LNCAP (cell line): ENCODE measurements around the gene MGMT.

ENCODE experiments used
- TF ChIP-seq, protein P1 (sequence below): fragments of 450-650 bp; IDR thresholded peaks from 2 replicates; pipeline ENCODE4 v1.5.1; 2017; ENCODE audit warnings: mild to moderate bottlenecking

Gene MGMT

DNA sequence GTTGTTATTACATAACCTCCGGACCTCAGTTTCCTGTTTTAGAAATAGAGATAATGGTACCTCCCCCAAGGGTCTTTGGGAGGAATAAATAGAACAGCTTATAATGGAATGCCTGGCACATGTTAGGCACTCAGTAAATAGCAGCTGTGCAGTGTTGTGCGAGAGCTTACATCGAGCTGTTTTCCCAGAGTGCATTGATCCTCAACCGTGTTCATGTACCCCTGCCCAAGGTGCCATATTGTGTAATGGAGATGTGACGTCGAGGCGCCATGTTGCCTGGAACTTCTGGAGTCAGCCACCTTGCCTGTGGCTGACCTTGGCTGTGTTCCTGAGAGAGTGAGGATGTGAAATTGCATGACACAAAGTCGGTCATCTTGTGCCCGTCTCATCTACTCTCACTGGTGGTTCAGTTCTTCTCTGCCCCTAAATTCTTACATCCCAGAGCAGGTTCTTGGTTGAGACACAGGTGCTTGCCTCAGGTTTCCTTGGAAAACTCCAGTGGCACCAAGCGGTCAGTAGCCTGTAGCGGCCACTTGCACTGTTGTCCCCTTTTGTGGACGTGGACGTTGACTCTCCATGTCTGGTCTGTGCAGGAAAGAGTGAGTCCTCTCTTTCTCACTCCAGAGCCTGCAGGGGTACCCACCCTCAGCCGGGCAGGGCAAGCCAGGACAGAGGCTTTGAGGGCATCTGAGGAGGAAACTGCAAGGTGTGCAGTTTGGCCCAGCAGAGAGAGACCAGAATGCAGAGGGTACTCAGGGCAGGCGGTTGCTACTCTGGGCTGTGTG is 230.6 kb downstream of the MGMT start:
- TF ChIP-seq, protein P1, sequence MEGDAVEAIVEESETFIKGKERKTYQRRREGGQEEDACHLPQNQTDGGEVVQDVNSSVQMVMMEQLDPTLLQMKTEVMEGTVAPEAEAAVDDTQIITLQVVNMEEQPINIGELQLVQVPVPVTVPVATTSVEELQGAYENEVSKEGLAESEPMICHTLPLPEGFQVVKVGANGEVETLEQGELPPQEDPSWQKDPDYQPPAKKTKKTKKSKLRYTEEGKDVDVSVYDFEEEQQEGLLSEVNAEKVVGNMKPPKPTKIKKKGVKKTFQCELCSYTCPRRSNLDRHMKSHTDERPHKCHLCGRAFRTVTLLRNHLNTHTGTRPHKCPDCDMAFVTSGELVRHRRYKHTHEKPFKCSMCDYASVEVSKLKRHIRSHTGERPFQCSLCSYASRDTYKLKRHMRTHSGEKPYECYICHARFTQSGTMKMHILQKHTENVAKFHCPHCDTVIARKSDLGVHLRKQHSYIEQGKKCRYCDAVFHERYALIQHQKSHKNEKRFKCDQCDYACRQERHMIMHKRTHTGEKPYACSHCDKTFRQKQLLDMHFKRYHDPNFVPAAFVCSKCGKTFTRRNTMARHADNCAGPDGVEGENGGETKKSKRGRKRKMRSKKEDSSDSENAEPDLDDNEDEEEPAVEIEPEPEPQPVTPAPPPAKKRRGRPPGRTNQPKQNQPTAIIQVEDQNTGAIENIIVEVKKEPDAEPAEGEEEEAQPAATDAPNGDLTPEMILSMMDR, result no peak

- TF ChIP-seq, protein P1, result no peak
Observed at GRCh38 chr10:129699722-129700340, 232.8 kb downstream of the MGMT start.

DNA sequence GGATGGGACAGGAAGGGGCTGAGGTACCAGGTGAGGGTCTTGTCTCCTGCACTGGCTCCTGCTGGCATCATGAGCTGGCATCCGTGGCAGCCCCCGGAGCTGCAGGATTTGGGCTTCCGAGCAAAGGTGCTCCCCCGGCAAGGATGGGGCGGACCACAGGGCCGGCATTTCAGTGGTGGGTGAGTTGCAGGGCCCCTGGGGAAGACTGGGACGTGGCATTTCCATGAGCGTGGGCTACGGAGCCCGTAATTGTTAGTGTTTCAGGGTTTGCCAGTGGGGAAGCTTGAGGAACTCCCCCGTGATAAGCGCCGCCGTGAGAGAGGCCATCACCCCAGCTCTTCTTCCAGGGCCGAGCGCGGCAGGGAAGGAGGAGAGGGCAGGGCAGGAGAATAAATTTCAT is 235.6 kb downstream of the MGMT start:
- TF ChIP-seq, protein P1, result no peak

DNA sequence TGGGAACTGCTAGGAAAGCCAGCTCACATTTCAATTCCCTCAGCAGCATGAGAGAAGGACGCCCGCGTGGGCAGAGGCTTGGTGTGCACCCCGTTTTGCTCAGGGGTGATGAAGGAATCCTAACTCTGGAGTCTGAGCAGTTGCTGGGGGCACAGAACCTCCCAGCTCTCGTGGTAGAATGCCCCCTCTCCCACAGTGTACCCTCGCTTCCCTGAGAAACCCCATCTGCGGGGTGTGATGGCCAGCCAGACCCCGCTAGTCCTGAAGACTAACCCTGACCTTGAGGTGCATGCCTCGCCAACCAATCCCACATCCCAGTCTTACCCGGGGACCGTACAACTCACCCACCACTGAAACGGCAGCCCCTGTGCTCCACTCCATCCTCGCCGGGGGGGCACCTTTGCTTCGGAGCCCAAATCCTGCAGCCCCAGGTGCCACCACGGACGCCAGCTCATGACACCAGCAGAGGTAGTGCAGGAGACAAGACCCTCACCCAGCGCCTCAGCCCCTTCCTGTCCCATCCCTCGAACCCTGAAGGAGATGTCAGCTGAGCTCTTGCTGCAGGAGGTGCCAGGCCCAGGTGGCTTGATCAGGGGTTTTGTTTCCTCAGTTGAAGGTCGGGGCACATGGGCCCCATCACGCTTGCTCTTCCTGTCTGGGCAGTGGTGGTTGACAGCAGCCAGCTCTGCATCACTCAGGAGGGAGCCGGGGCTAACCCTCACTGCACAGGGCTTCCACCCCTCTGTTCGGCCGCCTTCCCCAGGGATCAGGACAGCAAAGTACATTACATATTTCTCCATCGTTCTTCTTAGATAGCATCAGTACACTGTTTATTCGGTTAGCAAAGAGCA is 236.5 kb downstream of the MGMT start:
- TF ChIP-seq, protein P1, result no peak

DNA sequence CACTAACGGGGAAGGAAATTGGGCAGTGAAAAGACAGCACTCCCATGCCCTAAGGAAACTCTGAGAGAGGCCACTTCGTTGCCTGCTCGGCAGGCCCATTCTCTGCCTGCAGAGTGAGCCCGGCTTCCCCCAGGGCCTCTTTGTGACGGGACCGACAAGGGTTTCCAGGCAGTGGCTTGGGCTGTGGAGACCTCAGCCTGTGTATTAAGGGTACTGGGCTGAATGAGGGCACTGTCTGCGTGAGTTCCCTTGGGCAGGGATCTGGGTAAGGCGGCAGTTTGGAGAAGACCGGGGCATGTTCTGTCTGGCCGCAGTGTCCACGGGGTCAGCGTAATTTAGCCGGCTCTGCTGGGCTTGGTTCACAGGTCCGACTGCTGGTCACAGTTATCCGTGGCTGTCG is 237.2 kb downstream of the MGMT start:
- TF ChIP-seq, protein P1, result no peak

- TF ChIP-seq, protein P1, result no peak
Observed at GRCh38 chr10:129704786-129705525, 237.9 kb downstream of the MGMT start.

DNA sequence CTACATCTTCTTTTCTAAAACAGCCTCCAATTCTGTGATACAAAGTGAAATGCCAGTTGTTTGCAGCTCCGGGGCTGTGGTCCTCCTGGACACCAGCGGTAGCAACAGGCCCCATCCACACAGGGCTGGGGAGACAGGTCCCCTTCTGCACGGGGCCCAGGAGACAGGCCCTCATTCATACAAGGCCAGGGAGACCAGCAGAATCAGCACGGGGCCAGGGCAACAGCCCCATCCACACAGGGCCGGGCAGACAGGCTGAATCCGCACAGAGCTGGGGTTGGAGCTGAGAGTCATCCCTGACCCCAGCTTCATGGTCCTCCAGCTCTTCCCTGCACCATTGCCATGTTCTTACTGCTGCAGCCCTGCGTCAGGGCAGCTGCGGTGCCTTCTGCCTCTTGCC is 238.6 kb downstream of the MGMT start:
- TF ChIP-seq, protein P1, result no peak
